Activated CD8-positive, alpha-beta memory T cell treated with anti-CD3 and anti-CD28 coated beads for 24 hours (primary cell): ENCODE results near the gene SLC17A8.
"Not testable (repeated sequence)": the region's sequence is repeated elsewhere in the genome, so short reads cannot be mapped to it uniquely, and the experiment has no call there.

Experiments used
- DNase-seq: peaks from one replicate; pipeline ENCODE4 v3.0.0-alpha.2; 2020

SLC17A8 gene

DNA sequence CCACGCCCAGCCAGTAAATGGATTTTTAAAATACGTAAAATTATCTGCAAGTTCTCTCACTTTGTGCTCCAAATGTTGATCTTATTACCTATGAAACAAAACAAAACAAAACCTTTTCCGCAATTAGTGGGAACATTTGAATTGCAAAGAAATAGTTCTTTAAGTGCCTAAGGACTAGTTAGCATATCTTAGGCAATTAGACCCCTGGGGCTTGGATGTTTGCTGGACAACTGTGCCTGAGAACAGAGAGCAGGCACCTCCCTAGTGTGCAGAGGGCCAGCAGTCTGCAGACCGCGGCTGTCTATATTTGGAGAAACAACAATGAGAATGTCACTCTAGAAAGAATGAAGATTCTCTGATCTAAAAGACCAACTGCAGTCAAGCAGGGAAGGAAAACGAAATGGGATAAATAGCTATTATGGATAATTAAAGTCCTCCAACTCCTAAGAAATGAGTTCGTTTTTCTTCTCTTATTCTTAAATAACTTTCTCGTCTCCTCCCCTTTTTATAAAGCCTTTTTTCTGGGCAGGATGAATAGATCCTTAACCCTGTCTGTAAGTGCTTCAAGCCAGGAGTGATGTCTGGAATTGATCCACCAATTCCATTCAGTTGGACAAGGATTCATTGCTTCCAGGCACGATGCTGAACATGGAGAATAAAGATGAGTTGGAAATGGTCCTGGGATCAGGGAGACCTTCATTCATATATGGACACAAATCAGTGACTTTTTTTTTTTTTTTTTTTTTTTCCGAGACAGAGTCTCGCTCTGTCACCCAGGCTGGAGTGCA, 16.2 kb downstream of the SLC17A8 start:
- no peak for DNase-seq

DNA sequence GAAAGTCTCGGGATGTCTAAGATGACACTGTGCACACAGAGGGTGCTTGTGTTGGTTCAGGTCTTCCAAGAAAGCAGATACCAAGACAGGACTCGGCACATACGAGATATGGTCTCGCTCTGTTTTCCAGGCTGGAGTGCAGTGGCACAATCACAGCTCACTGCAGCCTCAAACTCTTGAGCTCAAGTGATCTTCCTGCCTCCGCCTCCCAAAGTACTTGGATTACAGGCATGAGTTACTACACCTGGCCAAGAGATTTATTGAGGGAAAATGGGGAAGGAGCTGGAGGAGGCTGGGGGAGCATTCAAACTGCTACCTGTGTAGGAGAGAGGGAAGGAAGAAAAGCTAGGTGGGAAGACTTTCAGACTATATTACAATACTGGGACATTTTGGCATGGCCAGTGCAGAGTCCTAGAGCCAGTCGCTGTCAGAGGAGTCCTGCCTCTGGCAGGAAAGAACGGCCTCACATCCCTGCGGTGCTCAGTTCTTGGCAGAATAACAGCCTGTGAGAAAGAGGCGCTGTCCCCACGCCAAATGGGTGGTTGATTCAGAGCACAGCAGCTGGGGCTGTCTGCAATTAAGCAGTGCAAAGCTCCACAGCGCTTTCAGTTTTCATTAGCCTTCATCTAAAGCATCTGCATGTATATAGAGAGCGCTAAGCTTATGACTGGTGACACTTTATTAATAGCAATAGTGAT, 18.3 kb downstream of the SLC17A8 start:
- DNase-seq: no peak

DNA sequence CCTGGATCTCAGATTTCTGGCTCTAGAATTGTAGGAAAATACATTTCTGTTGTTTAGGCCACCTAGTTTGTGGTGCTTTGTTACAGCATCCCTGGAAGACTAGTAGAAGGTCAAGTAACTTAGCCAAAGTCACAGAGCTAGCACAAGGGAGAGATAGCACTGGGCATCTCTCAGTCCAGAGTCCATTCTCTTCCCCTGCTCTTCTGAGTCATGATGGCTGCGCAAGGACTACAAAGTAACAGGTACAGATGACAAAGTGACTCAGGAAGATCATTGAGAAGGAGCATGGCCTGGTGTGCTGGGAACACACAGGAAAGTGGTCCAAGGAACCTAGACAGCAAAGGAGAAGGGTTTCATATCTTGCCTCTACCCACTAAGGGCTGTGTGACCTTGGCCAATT, 19.3 kb downstream of the SLC17A8 start:
- no peak for DNase-seq

DNA sequence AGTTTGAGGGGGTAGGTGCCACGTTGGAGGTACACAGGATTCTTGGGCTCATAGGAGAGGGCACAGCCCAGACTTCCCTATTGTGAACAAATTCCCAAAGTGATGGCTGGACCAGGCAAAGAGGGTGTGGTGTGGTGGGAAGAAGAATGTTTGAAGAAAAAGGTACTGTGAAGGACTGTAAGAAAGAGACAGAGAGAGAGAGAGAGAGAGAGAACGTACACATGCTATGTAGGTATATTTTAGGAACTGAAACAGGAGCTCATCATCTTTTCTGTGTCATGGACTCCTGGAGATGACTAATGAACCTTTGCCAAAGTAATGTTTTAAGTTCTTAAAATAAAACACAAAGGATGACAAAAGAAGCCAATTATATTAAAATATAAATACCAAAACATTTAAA, 24.5 kb downstream of the SLC17A8 start:
- no peak for DNase-seq

DNA sequence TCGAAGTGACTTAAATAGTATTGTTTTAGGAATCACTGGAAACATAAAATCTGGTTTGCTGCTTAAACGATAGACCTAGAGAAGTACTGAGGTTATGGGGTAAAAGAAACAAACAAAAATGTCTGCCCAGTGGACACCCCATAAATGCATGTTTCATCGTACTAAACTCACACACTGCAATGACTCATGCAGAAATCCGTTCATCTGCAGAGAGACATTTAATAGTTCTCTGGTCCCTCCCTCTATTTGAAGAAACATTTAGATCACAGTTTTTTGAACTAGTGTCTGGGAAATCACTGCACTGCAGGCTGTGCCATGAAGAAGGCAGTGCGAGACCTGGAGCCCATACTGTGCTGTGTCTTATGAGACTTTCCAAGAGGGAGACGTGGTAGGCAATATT, 25.5 kb downstream of the SLC17A8 start:
- no peak for DNase-seq

DNA sequence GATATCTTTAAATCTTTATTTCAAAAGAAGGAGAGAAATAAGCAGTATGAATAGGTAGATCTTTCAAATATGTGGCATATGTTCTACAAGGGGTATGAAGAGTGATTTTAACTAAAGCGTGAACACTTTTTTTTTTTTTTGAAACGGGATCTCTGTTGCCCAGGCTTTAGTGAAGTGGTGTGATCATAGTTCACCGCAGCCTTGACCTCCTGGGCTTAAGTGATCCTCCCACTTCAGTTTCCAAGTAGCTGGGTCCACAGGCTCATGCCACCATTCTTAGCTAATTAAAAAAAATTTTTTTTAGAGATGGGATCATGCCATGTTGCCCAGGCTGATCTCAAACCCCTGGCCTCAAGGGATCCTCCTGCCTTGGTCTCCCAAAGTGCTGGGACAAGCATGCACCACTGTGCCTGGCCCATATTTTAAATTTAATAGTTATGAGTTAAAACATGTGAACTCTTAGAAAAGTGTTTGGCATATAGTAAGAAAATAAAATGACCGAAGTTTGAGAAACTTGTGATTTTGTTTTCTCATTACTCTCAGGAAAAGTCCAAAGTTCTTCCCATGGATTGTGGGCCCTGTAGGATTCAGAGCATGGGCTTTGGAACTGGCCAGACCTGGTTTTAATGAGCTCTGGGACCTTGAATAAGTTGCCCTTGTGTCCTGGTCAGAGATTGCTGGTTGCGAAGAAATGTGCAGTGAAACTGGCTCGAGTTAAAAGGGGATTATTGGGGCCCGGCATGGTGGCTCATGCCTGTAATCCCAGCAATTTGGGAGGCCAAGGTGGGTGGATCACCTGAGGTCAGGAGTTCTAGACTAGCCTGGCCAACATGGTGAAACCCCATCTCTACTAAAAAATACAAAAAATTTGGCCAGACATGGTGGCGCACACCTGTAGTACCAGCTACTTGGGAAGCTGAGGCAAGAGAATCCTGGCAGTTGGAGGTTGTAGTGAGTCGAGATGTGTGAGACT, 27.0 kb downstream of the SLC17A8 start:
- DNase-seq: no peak

DNA sequence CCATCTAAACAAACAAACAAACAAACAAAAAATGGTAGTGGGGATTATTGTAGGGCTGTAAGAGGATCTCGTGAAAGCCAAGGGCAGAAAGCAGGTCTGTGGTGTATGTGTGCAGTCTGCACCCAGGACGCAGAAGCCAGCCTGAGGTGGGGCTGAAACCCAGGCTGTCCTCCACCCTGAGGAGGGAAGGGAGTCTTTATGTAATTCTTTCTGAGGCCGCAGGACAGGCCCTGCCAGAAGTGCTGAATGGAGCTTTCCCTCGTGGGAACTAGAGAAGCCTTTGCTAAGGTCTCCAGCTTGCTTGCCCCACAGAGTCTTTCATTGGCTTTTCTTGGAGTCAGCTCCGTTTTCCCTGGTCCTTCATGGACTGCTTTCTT, 27.7 kb downstream of the SLC17A8 start:
- no peak for DNase-seq

DNA sequence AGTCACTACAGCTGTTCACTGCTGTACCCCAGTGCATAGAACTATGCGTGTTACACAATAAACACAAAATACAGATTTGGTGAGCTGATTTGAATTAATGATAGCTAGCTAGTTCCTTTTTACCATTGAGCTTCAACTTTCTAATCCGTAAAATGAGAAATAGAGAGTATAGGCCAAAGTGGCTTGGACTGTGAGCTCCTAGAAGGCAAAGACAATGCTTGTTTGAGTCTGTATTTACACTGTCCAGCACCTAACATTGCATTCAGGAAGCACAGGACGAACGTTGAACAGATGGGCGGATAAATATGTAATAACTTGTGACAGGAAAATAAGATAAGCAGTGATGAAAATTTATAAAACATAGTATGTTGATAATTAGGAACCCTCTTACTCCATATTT, 31.5 kb downstream of the SLC17A8 start:
- no peak for DNase-seq

DNA sequence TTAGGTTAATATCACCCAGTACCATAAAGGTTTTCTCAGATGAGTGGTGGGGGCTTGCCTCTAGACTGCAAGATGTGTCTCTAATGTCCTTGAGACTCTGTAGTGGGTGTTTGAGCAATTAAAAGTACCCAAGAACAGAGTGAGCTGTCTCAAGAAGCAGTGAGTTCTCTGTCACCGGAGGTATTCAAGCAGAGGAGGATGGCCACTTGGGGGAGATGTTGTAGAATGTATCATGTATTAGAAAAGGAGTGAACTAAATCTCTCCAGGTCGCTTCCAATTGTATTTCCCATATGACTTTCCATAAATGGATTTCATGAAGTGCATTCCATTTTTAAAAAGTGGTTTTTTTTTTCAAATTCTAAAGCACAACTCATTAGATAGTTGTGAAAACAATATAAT, 35.0 kb downstream of the SLC17A8 start:
- no peak for DNase-seq

DNA sequence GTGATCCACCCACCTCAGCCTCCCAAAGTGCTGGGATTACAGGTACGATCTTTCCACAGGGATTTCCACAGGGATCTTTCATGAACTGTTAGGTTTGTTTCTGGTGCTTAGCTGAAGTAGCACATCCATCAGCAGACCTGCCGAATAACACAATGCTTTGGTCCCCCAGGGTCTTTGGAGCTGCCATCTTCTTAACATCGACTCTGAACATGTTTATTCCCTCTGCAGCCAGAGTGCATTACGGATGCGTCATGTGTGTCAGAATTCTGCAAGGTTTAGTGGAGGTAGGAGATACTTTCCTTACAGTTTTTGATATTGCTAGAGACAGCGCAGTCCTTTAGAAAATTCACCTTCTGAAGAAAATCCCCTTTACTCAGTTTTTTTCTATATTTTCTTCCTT, 36.3 kb downstream of the SLC17A8 start:
- DNase-seq: no peak

DNA sequence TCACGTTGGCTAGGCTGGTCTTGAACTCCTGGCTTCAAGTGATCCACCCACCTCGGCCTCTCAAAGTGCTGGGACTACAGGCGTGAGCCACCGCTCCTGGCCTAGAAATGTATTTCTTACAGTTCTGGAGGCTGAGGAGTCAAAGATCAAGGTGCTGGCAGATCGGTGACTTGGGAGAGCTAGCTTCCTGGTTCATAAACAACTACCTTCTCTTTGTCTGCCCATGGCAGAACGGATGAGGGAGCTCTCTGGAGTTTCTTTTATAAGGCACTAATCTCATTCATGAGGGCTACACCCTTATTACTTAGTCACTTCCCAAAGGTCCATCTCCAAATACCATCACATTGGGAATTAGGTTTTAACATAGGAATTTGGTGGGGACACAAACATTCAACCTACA, 38.9 kb downstream of the SLC17A8 start:
- DNase-seq: no peak

DNA sequence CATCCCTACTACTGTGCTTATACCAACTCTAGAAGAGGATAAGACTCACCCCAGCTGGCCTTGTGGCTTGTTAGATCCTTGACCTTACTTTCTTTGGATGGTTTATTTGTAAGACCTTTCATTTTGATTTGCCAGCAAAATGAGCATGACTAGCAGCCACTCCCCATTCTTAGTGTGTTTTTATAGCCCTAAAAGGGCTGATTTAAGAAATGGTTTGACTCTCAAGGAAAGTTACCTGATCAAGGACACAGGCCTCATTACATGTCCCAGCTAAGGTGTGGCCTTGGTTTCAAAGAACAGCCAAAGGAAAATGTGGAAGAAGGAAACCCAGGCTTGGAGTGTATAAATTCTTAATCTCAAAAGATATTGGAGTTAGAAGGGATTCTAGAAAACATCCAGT, 41.4 kb downstream of the SLC17A8 start:
- DNase-seq: no peak

DNA sequence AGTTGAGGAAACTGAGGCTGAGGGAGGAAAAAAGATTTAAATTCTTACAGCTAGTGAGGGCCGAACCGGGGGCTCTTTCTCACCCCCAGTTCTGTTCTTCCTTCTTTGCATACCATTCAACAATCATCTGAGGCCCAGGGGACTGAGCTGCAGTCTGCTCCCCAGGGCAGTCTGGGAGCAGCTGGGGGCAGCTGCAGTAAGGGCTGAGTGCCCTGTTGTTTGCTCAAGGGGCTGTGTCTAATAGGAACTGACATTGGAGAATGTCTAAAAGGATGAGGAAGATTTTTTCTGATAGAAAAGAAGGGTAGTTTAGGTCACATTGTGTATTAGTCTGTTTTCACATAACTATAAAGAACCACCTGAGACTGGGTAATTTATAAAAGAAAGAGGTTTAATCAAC, 42.2 kb downstream of the SLC17A8 start:
- no peak for DNase-seq

DNA sequence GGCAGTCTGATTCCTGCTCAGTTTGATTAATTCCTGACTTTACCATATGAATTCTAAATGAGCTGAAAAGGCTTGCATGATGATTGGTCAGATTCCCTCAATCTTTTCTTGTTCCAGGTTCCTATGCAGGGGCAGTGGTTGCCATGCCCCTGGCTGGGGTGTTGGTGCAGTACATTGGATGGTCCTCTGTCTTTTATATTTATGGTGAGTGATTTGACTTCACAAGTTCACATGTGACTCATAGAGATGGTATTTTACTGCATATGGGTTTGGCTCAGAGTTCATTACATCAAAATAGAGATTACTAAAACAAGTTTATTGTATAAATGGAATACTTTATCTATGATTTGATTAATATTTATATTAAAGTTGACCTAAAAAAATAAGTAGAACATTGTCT, 44.8 kb downstream of the SLC17A8 start:
- no peak for DNase-seq

DNA sequence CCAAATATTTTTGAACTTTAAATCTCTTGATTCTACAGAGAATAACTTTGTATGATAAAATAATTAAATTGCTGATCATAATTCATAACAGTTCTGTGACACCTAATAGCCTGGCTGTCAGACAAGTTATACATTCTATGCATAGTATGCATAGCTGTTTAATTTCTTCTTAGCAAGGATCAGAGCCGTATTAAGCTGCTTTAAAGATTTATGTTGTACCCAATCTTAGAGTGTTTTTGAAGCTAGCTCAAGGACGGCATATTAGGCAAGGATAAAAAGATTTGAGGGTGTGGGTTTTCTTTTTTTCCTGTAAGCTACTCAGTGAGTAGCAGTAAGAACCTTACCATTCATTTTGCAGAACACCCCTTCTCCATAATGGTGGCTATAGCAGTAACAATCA, 45.9 kb downstream of the SLC17A8 start:
- DNase-seq: no peak

DNA sequence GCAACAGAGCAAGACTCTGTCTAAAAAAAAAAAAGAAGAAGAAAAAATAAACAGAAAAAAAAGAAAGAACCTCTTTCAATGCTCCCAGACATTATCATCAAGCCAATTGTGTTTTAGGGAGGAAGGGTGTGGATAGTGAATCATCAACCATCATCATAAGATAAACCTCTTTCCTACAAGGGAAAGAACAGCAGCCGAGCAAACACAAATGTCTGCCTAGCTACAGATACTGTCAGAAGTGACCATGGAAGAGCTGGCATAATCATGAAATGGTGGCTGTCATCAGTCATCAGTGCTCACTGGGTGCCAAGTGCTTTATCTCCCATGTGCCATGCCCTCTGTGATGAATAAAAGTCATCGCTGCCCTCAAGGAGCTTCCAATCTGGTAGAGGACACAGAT, 46.6 kb downstream of the SLC17A8 start:
- DNase-seq: no peak

DNA sequence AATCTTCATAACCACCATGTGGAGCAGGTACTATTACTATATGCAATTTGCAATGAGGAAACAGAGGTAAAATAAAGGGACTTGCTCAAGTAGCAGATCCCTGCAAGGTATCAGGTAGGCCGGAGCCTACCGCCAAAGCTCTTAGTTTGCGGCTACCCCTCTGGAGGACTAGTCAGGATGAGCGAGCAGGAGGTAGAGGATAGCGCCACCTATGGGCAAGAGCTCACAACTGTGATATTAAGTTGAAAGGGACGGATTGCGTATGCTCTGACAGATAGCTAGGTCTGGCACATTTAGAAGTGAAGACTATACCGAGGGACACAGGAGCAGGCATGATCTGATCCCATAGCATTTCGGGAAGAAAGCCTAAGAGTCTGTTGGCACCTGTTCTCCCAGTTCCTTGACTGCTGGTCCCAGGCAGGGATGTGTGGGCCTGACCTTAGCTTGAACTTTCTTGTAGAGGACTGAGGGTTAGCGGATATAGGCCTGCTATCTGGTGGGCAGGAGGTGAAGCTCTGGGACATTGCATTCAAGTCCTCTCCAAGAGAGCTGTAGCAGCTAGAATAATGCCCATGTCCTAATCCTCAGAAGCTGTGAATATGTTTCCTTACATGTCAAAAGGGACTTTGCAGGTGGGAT, 48.0 kb downstream of the SLC17A8 start:
- DNase-seq: no peak

DNA sequence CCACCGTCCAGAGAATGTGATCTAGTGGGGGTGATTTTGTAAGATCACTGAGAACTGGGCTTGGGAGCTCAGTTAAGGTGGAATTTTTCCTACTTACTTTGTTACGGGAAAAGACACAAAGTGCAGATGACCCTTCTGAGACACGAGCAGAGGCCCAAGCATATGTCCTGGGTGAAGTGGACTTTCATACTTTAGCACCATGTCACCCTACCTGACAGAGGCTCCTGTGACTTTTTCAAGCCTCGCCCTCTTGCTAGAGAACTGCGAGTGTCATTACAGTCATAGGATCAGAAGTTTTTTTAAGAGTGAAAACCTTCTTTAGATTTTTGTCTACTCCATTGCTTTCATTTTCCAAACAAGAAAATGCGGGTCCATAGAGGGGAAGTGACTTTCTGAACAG, 56.1 kb downstream of the SLC17A8 start:
- no peak for DNase-seq

DNA sequence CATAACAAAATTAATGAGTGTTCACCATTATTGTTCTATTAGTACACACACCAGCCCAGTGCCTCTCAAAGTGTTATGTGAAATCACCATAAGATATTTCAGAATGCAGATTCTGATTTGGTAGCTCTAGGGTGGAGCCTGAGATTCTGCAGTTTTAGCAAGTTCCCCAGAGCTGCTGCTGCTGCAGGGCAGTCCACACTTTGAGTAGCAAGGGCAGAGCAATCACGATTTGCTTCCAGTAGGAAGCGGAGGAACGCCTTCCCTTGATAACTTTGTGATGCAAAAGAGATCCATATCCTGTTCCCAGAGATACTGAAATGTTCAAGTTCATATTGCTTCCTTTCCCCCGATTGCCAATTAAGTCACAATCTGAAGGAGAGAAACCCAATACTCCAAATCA, 57.9 kb downstream of the SLC17A8 start:
- DNase-seq: no peak

DNA sequence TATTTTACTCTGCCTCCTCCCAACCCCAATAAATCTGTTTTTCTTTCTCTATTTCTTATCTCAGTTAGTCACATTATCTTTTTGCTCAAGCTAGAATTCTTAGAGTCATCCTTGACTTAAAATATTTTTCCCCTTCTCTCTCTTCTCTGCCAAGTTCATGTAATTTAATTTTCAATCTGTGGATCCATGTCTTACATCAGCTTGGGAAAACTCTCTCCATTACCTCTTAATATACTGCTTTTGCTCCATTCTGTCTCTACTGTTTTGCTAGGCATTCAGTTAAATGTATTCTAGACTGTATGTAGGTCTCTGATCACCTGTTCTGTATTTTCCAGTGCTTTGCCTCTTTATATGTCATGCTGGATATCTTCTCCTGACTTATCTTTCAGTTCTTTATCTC, 65.8 kb downstream of the SLC17A8 start:
- no peak for DNase-seq

DNA sequence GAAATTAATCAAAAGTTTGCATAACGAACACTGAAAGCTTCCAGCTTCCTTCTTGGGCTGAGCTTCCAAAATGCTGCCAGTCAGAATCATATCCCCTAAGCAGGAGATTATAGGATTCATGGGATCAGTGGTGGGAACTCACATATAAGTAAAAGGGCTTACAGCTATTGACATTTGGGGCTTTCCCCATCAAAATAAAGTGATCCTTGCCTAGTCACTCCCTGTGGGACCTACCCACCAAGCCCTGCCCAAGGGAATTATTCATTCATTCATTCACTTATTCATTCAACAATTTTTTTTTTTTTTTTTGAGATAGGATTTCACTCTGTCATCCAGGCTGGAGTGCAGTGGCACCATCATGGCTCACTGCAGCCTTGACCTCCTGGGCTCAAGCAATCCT, 69.3 kb downstream of the SLC17A8 start:
- DNase-seq: no peak

DNA sequence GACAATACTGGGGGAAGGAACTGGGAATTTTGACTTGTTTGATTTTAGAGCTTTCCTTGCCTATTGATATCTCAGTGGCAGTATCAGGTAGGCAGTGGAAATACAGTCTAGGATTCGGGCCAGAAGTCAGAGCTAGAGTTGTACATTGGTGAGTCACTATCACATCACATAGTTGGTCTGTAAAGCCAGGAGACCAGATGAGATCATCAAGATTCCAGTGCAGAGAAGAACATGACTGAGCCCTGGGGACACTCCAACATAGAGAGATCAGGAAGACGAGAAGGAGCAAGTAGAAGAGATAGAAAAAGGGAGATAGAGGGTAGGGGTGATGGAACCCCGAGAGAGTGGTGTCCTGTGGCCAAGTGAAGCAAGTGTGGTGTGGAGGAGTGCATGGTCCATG, 70.2 kb downstream of the SLC17A8 start:
- DNase-seq: no peak

DNA sequence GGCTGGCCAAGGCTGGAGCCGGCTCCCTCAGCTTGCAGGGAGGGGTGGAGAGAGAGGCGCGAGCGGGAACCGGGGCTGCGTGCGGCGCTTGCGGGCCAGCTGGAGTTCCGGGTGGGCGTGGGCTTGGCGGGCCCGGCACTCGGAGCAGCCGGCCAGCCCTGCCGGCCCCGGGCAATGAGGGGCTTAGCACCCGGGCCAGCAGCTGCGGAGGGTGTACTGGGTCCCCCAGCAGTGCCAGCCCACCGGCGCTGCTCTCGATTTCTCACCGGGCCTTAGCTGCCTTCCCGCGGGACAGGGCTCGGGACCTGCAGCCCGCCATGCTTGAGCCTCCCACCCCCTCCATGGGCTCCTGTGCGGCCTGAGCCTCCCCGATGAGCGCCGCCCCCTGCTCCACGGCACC, 73.4 kb downstream of the SLC17A8 start:
- not testable (repeated sequence) for DNase-seq
